GM04504 (cell line): ENCODE measurements around the gene OR2A1.
"Not testable (repeated sequence)": the region's sequence is repeated elsewhere in the genome, so short reads cannot be mapped to it uniquely, and the experiment has no call there.

ENCODE experiments used
- DNase-seq: peaks from one replicate; pipeline ENCODE4 v3.0.0-alpha.2; 2012; ENCODE audit warnings: low read depth

Gene OR2A1

GRCh38 chr7:144311872-144312469, at the start of gene OR2A1:
Gene OR2A1 (plus strand): TSS chr7:144312419. CDS start chr7:144318125, 5,706 bp downstream.
- not testable (repeated sequence) for DNase-seq

- DNase-seq, result not testable (repeated sequence)
Measured at GRCh38 chr7:144264692-144265091, 47.5 kb upstream of the OR2A1 start, which contains the start of gene OR2A7. Gene OR2A7 (minus strand): TSS chr7:144264792. CDS start chr7:144259628, 5,164 bp downstream.

GRCh38 chr7:144269188-144269587, 43.0 kb upstream of the OR2A1 start, which contains the start of gene CTAGE8:
Gene CTAGE8 (minus strand): TSS chr7:144269288. CDS start chr7:144269250, 38 bp downstream.
- not testable (repeated sequence) for DNase-seq

GRCh38 chr7:144275281-144275680, 36.9 kb upstream of the OR2A1 start:
- not testable (repeated sequence) for DNase-seq

- DNase-seq, result not testable (repeated sequence)
Measured at GRCh38 chr7:144280010-144280409, 32.2 kb upstream of the OR2A1 start.

- DNase-seq, result not testable (repeated sequence)
Measured at GRCh38 chr7:144281981-144282380, 30.2 kb upstream of the OR2A1 start.

- not testable (repeated sequence) for DNase-seq
Measured at GRCh38 chr7:144282490-144282889, 29.7 kb upstream of the OR2A1 start.

GRCh38 chr7:144283716-144284115, 28.5 kb upstream of the OR2A1 start:
- DNase-seq, result not testable (repeated sequence)

- DNase-seq, result not testable (repeated sequence)
Measured at GRCh38 chr7:144287171-144287784, 24.9 kb upstream of the OR2A1 start.

GRCh38 chr7:144291607-144292006, 20.6 kb upstream of the OR2A1 start:
- DNase-seq, result not testable (repeated sequence)

- DNase-seq, result not testable (repeated sequence)
Measured at GRCh38 chr7:144292384-144293161, 19.6 kb upstream of the OR2A1 start.

- not testable (repeated sequence) for DNase-seq
Measured at GRCh38 chr7:144293794-144294499, 18.3 kb upstream of the OR2A1 start.

GRCh38 chr7:144302578-144303303, 9.5 kb upstream of the OR2A1 start:
- DNase-seq, result not testable (repeated sequence)

- not testable (repeated sequence) for DNase-seq
Measured at GRCh38 chr7:144303607-144304006, 8.6 kb upstream of the OR2A1 start.

- not testable (repeated sequence) for DNase-seq
Measured at GRCh38 chr7:144305156-144305555, 7.1 kb upstream of the OR2A1 start.

GRCh38 chr7:144309702-144310101, 2.5 kb upstream of the OR2A1 start:
- DNase-seq, result not testable (repeated sequence)

- not testable (repeated sequence) for DNase-seq
Measured at GRCh38 chr7:144311218-144311617, 1.0 kb upstream of the OR2A1 start.

GRCh38 chr7:144317537-144317936, 5.3 kb downstream of the OR2A1 start:
- not testable (repeated sequence) for DNase-seq

- not testable (repeated sequence) for DNase-seq
Measured at GRCh38 chr7:144319547-144319946, 7.3 kb downstream of the OR2A1 start.

GRCh38 chr7:144321677-144322206, 9.5 kb downstream of the OR2A1 start:
- not testable (repeated sequence) for DNase-seq

- not testable (repeated sequence) for DNase-seq
Measured at GRCh38 chr7:144323359-144323758, 11.1 kb downstream of the OR2A1 start.
